ENCODE data around the gene EFNA5.

DNA sequence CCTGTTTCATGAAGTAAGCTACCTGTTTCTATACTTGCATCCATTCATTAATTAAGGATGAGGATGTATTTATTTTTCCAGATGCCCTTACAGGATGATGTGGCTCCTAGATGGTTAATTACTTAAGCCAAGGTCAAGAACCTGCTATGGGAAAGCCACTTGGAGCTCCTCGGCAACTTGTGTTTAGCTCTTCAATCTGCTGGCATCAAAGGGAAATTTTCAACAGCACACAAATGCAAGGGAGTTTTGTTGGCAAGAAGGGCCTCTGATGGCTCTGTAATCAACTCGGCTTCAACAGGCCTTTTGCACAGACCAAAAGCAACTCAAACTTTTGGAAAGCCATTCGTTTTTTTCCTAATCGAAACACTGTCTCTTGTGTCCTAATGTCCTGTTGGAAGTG, 125.3 kb downstream of the EFNA5 start:
- TF ChIP-seq, protein P1, sequence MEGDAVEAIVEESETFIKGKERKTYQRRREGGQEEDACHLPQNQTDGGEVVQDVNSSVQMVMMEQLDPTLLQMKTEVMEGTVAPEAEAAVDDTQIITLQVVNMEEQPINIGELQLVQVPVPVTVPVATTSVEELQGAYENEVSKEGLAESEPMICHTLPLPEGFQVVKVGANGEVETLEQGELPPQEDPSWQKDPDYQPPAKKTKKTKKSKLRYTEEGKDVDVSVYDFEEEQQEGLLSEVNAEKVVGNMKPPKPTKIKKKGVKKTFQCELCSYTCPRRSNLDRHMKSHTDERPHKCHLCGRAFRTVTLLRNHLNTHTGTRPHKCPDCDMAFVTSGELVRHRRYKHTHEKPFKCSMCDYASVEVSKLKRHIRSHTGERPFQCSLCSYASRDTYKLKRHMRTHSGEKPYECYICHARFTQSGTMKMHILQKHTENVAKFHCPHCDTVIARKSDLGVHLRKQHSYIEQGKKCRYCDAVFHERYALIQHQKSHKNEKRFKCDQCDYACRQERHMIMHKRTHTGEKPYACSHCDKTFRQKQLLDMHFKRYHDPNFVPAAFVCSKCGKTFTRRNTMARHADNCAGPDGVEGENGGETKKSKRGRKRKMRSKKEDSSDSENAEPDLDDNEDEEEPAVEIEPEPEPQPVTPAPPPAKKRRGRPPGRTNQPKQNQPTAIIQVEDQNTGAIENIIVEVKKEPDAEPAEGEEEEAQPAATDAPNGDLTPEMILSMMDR (IDR thresholded peaks at IDR 0.05 in 2 of 3, conservative IDR thresholded peaks at IDR 0.05 in 1 of 3; ENCODE audit: control insufficient read depth in 2 of 3, extremely low read depth in 1 of 3, insufficient read depth in 1 of 3, low read depth in 3 of 3, low read length in 3 of 3) = no peak
- no peak for TF ChIP-seq BCL11A (IDR thresholded peaks at IDR 0.05; ENCODE audit: low read depth, low read length)
- TF ChIP-seq RAD21 (IDR thresholded peaks at IDR 0.05; ENCODE audit: insufficient read depth, low read depth, low read length) = no peak
